ENCODE measurements around the gene TOMM34.

Gene TOMM34

DNA sequence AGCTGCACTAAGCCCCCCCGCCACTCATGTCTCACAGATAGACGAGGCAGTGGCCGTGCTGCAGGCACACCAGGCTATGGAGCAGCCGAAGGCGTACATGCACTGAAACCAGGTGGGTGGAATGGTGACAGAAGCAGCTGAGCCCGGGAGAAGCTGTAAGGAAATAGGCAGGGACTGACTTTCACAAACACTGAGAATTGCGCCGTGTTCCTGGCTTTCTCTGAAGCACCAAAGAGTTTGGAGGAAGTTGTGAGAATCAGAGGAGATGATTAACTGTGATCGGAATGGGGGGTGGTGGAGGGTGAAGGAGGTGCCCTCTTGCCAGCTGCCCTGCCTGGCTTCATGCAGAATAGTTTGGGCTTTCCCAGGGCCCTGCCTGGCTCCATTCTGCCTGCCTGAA lies 21.6 kb downstream of the TOMM34 start:
- H3K27ac Mint-ChIP-seq = no peak overlapping the region
- no peaks in the 10 kb centered on the region for H3K27me3 Mint-ChIP-seq (ENCODE audit: low read depth)
- H3K9me3 Mint-ChIP-seq = no peaks in the 10 kb centered on the region
- H3K4me1 Mint-ChIP-seq = no peaks in the 10 kb centered on the region
- no peak overlapping the region for H3K4me3 Mint-ChIP-seq
- TF ChIP-seq CTCF (IDR thresholded peaks at IDR 0.05; ENCODE audit: unreplicated experiment in 3 of 3) = no peak
- peaks cover 44% of the 10 kb centered on the region for H3K36me3 Mint-ChIP-seq (ENCODE audit: low read depth)

DNA sequence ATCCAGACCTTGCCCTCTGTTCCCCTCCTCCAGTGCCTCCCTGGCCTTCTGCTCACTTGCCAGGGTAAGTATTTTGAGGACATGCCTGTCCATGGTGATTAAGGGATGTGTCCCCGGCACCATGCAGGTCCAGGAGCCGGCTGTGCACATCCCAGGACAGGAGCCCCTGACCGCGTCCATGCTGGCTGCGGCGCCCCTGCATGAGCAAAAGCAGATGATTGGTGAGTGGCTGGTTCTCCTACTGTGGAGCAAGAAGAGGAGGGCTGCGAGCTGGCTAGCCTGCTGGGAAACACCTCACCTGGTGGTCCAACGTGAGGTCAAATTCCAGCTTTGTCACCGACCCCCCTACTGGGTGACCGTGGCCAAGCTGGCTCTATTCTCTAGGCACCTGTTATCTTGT lies 23.7 kb downstream of the TOMM34 start:
- Mint-ChIP-seq H3K4me3 (no peak overlapping the region), H3K4me1 (no peaks in the 10 kb centered on the region), H3K27ac (no peak overlapping the region), H3K9me3 (no peaks in the 10 kb centered on the region), H3K27me3 (ENCODE audit: low read depth) (no peaks in the 10 kb centered on the region), H3K36me3 (ENCODE audit: low read depth) (peaks cover 31% of the 10 kb centered on the region)
- no peak for TF ChIP-seq CTCF (IDR thresholded peaks at IDR 0.05; ENCODE audit: unreplicated experiment in 3 of 3)

DNA sequence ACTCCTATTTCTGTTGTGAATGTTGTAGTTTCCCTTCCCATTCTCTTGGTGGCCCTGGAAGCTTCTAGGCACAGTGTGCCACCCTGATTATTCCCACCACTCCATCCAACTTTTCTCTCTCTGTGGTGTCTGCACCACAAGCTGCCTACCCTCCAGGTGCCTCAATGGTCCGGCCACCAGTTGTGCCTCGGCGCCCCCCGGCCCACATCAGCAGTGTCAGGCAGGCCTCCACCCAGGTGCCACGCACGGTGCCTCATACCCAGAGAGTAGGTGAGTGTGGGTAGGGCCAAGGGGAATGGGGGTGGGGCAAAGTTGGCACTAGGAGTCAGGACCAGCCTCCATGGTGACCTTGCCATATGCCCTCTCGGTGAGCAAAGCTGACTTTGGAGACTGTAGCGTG lies 27.3 kb downstream of the TOMM34 start:
- Mint-ChIP-seq H3K27me3 (ENCODE audit: low read depth) (no peaks in the 10 kb centered on the region), H3K27ac (no peak overlapping the region), H3K4me1 (no peaks in the 10 kb centered on the region), H3K9me3 (no peaks in the 10 kb centered on the region), H3K4me3 (no peak overlapping the region), H3K36me3 (ENCODE audit: low read depth) (peaks cover 25% of the 10 kb centered on the region)
- TF ChIP-seq CTCF (IDR thresholded peaks at IDR 0.05; ENCODE audit: unreplicated experiment in 3 of 3) = no peak

DNA sequence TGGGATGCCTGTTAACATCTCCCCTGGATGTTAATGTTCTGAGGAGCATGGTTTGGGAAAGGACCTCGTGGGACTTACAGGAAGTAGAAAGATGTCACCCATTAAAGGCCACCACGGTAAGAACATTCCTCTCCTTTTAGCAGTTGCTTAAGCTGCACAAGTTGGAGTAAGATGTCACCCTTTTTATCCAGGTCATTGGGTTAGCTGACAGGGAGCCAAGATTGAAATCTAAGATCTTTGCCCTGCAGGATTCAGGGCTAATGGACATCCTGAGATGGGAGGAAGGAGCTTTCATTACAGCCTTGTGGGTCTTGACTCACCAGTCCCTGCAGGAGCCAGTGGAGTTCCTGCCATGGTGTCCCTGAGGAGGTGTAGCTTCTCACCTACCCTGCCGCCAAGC lies 28.3 kb downstream of the TOMM34 start:
- Mint-ChIP-seq H3K27me3 (ENCODE audit: low read depth) (no peaks in the 10 kb centered on the region), H3K27ac (no peak overlapping the region), H3K4me3 (no peak overlapping the region), H3K36me3 (ENCODE audit: low read depth) (peaks cover 25% of the 10 kb centered on the region), H3K9me3 (no peaks in the 10 kb centered on the region), H3K4me1 (no peaks in the 10 kb centered on the region)
- no peak for TF ChIP-seq CTCF (IDR thresholded peaks at IDR 0.05; ENCODE audit: unreplicated experiment in 3 of 3)

GRCh38 chr20:44930517-44931168 lies 29.6 kb downstream of the TOMM34 start:
- no peaks in the 10 kb centered on the region for H3K4me1 Mint-ChIP-seq
- no peaks in the 10 kb centered on the region for H3K9me3 Mint-ChIP-seq
- H3K36me3 Mint-ChIP-seq (ENCODE audit: low read depth) = peaks cover 21% of the 10 kb centered on the region
- no peak for TF ChIP-seq CTCF (IDR thresholded peaks at IDR 0.05; ENCODE audit: unreplicated experiment in 3 of 3)
- no peak overlapping the region for H3K4me3 Mint-ChIP-seq
- no peaks in the 10 kb centered on the region for H3K27me3 Mint-ChIP-seq (ENCODE audit: low read depth)
- H3K27ac Mint-ChIP-seq = no peak overlapping the region

- Mint-ChIP-seq H3K27me3 (ENCODE audit: low read depth) (no peaks in the 10 kb centered on the region), H3K9me3 (no peaks in the 10 kb centered on the region), H3K4me3 (no peak overlapping the region), H3K36me3 (ENCODE audit: low read depth) (peaks cover 21% of the 10 kb centered on the region), H3K4me1 (no peaks in the 10 kb centered on the region), H3K27ac (no peak overlapping the region)
- no peak for TF ChIP-seq CTCF (IDR thresholded peaks at IDR 0.05; ENCODE audit: unreplicated experiment in 3 of 3)
Observed at GRCh38 chr20:44928595-44928994, 31.6 kb downstream of the TOMM34 start.
